ENCODE data around the gene WFDC11.
"Not testable (repeated sequence)": the region's sequence is repeated elsewhere in the genome, so short reads cannot be mapped to it uniquely, and the experiment has no call there.

WFDC11 gene

DNA sequence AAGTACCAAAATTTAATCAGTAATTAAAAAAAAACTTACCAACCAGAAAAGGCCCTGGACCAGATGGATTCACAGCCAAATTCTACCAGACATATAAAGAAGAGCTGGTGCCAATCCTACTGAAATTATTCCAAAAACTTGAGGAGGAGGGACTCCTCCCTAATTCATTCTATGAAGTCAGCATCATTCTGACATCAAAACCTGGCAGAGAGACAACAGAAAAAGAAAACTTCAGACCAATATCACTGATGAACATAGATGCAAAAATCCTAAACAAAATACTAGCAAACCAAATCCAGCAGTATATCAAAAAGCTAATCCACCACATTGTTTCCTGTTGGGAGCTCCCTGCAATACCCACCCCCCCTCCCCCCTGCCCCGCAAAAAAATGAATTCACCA lies at the start of gene WFDC11:
WFDC11 (minus strand) TSS at position 101 of the 400 bp plus-strand sequence. CDS start 19,639 bp downstream, outside the sequence.
- no peak for DNase-seq

GRCh38 chr20:45716141-45716688 lies 46.2 kb upstream of the WFDC11 start:
- DNase-seq, result not testable (repeated sequence)

DNA sequence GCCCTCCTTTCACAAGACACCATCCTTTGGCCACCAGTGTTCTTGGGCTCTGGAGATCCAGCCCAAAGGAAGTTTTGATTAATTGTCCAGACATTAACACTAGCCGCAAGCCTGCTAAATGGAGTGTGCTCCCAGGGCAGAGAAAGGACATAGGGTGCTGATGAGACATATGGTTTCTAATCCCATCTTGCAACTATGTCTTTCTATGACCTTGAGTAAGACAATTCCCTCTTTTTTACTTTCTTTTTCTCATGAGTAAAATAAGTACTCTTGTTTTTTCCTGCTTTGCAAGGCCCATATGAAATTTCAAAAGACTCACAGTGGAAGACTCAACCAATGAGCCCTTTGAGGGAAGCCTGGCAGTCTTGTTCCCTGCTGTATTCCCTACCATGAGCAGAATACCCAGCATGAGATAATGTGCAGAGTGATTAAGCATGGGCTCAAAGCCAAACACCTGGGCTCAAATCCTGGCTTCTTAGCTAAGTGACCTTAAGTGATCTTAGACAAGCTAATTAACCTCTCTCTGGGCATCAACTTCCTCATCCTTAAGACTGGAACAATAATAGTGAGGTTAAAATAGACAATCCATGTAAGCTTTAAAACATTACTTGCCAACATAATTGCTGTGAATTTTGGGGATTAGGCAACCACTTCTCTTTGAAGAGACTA lies 35.1 kb upstream of the WFDC11 start, which contains the start of gene WFDC10B:
WFDC10B (minus strand) TSS at position 51 of the 669 bp plus-strand sequence. CDS start 19,027 bp downstream, outside the sequence.
- no peak for DNase-seq

- no peak for DNase-seq
These were observed 31.8 kb upstream of the WFDC11 start, which contains the start of gene WFDC13 for GRCh38 chr20:45701873-45702272. WFDC13 (plus strand) TSS chr20:45702038; CDS start chr20:45702124, 86 bp downstream.

DNA sequence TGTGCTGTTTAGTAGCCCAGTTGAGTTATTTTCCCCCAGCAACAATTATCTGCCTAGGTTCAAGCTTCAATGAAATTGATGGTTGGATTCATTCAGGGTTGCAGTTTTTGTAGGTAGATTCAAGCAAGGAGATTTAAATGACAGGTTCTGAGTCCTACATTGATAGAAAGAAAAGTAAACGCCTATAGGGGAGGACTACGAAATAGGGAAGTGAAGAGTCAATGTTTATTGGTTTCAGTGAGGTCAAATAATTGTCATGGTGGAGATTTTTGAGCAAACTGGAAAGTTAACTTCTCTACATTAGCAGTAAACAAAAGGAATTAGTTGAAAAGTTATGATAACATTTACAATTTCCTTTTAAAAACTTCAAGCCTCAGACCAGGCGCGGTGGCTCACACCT lies 31.1 kb upstream of the WFDC11 start:
- no peak for DNase-seq

DNA sequence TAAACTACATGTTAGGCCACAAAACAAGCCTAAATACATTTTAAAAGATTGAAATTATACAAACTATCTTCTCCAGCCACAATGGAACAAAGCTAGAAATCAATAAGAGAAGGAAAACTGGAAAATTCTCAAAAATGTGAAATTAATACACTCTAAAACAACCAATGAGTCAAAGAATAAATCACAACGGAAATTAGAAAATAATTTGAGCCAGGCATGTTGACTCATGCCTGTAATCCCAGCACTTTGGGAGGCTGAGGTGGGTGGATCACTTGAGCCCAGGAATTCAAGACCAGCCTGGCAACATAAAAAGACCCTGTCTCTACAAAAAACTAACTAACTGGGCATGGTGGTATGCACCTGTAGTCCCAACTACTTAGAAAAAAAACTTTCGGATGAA lies 25.5 kb upstream of the WFDC11 start:
- DNase-seq, result no peak

GRCh38 chr20:45693346-45693745 lies 23.3 kb upstream of the WFDC11 start:
- DNase-seq, result not testable (repeated sequence)

- DNase-seq, result peak; percentile 3
These were observed 15.9 kb upstream of the WFDC11 start for GRCh38 chr20:45685896-45686295.

GRCh38 chr20:45679650-45680049 lies 9.6 kb upstream of the WFDC11 start:
- no peak for DNase-seq

GRCh38 chr20:45672765-45673164 lies 2.7 kb upstream of the WFDC11 start:
- DNase-seq, result no peak

- DNase-seq, result not testable (repeated sequence)
These were observed 13.0 kb downstream of the WFDC11 start for GRCh38 chr20:45657038-45657437.

DNA sequence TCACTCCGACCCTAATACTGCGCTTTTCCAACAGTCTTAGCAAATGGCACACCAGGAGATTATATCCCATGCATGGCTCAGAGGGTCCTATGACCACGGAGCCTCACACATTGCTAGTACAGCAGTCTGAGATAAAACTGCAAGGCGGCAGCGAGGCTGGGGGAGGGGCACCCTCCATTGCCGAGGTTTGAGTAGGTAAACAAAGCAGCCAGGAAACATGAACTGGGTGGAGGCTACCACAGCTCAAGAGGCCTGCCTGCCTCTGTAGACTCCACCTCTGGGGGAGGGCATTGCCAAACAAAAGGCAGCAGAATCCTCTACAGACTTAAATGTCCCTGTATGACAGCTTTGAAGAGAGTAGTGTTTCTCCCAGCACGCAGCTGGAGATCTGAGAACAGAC lies 18.3 kb downstream of the WFDC11 start:
- DNase-seq, result not testable (repeated sequence)

DNA sequence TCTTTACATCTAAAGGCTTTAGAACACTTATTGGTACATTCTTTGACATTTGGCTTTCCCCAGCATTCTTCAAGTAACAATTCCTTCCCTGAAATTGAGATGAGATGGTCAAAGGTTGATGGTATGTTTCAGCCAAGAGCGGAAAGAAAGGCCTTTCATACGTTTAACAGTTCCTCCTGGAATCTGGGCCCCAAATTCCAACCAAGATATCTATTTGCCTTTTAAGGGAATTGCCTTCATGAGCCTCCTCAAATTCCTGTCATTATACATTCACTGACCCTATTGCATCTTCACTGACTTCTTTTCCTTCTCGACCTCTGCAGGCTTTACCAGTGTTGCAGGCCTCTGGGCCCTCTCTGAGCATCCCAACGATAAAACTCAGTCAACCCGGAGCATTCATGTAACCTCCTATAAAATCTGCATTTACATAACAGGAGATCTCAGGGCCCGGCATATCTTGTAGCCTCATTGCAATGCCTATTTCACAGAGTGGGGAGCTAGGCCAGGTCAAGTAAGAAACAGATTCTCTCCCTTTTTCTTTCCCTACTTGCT lies 20.7 kb downstream of the WFDC11 start:
- no peak for DNase-seq

DNA sequence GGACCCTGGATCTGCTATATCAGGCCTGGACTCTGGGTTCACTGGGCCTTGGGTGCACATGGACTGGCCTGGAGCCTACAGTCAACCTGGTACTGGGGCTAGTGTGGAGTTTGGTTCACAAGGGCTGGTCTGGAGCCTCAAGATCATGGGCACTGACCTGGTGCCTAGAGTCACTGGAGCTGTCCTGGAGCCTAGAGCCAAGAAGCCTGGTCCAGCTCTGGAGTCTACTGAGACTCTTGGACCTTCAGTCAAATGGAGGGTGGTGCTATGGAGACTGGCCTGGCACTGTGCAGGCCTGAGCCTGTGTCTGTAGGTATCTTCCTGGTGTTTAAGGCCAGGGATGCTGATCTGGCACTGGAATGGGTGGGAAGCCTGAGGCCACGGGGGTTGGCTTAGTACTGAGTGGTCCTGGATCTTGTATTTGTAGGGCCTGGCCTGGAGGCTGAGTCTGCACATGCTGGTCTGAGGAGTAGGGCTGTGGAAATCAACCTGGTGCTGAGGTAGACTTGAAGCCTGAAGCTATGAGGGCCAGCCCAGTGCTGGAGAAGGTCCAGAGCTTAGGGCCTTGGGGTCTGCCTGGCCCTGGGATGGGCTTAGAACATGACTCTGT lies 22.5 kb downstream of the WFDC11 start:
- DNase-seq, result no peak

DNA sequence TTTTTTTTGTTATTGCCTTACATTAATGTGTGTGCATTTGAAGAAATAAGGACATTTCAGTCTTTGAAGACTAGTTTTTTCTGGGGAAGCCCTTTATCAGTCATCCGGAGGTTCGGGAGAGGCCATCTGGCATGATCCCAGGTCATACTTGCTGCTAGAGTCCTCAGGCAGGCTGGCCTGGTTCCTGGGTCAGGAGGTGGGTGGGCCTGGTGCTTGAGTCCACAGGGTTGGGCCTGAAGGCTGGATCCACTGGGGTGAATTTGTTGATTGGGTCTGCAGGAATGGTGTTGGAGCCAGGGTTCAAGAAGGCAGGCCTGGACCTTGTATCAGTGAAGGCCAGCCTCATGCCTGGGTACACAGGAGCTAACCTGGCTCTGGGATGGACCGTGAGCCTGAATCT lies 23.2 kb downstream of the WFDC11 start:
- DNase-seq, result no peak

GRCh38 chr20:45645869-45646268 lies 24.2 kb downstream of the WFDC11 start:
- DNase-seq, result not testable (repeated sequence)

DNA sequence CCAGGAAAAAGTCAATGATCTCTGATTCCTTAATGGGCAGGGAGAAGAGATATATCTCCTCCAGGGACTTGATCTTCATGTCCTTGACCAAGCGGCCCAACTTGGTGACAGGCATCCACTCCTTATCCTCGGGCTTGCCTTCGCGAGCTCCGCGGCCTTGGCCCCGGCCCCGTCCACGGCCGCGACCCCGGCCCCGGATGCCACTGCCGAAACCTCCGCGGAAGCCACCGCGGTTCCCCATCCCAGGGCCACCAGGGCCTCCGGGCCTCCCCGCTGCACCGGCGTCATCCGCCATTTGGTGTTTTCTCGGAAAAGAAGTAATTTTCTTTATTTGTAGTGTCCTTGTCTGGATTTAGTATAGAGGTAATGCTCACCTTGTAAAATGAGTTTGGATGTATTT lies 29.0 kb downstream of the WFDC11 start:
- DNase-seq, result not testable (repeated sequence)

GRCh38 chr20:45639687-45640086 lies 30.4 kb downstream of the WFDC11 start:
- no peak for DNase-seq

DNA sequence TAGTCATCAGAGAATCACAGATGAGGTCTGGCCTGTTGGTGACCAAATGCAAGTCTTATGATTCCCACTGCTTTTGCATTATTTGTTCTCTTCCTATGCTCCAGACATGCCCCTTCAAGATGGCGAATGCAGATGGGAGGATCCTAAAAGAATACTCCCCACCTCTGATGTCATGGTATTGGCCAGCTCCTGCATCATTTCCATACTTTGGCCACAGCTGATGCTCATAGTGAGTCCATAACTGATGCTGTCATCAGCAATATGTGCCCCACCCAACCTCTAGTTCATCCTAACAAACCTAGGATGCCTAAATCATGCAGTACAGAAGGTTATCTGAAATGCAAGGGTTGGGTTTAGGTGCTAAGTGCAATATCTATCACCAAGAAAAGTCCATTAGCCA lies 33.5 kb downstream of the WFDC11 start:
- no peak for DNase-seq

- no peak for DNase-seq
These were observed 38.9 kb downstream of the WFDC11 start, which contains the start of gene WFDC9 for GRCh38 chr20:45631184-45631583. WFDC9 (minus strand) TSS chr20:45631284; CDS start chr20:45610181, 21,103 bp downstream.

DNA sequence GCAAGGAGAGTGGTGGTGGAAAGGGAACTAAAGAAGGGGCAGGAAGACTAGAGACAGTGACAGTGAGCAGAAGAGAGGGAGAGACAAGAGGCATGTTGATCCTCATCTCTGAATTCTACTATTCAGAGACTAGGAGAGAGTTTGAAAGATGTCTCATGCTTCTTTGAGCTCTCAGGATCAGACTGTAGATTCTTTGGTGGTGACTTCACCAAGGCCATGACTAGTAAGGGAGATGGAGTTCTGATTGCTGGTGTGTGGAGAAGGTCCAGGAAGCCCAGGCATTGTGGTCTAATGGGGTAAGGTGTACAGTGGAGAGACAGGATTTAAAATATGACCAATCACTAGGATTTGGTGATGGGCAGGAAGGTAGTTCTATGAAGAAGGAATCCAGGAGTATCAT lies 39.7 kb downstream of the WFDC11 start:
- no peak for DNase-seq

GRCh38 chr20:45629496-45630100 lies 40.4 kb downstream of the WFDC11 start, which contains the start of gene WFDC10A:
WFDC10A (plus strand) TSS chr20:45629739; CDS start chr20:45629814, 75 bp downstream.
- DNase-seq, result peak; percentile 78

- DNase-seq, result no peak
These were observed 43.5 kb downstream of the WFDC11 start for GRCh38 chr20:45626540-45626939.

Data from hematopoietic multipotent progenitor cell treated with erythropoietin and hydrocortisone succinate and interleukin-3 and kit ligand, for 6 days (in vitro differentiated cells).